Measurements from ENCODE around the gene TTC6.

The TTC6 gene

GRCh38 chr14:37625597-37626595, 30.5 kb downstream of the TTC6 start:
- DNase-seq (ENCODE audit: low read depth) = no peak

- no peak for DNase-seq (ENCODE audit: low read depth)
Measured at GRCh38 chr14:37637341-37637740, 41.9 kb downstream of the TTC6 start.

- DNase-seq (ENCODE audit: low read depth) = no peak
Measured at GRCh38 chr14:37638599-37638998, 43.2 kb downstream of the TTC6 start.

- no peak for DNase-seq (ENCODE audit: low read depth)
Measured at GRCh38 chr14:37641117-37641516, 45.7 kb downstream of the TTC6 start.

- DNase-seq (ENCODE audit: low read depth) = no peak
Measured at GRCh38 chr14:37642125-37642524, 46.7 kb downstream of the TTC6 start.

GRCh38 chr14:37643701-37644100, 48.3 kb downstream of the TTC6 start:
- DNase-seq (ENCODE audit: low read depth) = no peak
